B cell (primary cell): ENCODE results near the gene SYNGR3.

Experiments used
- EZH2 ChIP-seq: IDR thresholded peaks from 2 replicates; pipeline ENCODE4 v1.6.1; 2012; ENCODE audit warnings: borderline replicate concordance, low read depth, mild to moderate bottlenecking, moderate library complexity, low read length; ENCODE audit not compliant: insufficient read depth, poor library complexity, severe bottlenecking
- TF ChIP-seq, protein P1 (sequence below): fragments of 200-600 bp; IDR thresholded peaks from one replicate; pipeline ENCODE4 v1.8.0; 2022; ENCODE audit warnings: antibody characterized with exemption, mild to moderate bottlenecking

DNA sequence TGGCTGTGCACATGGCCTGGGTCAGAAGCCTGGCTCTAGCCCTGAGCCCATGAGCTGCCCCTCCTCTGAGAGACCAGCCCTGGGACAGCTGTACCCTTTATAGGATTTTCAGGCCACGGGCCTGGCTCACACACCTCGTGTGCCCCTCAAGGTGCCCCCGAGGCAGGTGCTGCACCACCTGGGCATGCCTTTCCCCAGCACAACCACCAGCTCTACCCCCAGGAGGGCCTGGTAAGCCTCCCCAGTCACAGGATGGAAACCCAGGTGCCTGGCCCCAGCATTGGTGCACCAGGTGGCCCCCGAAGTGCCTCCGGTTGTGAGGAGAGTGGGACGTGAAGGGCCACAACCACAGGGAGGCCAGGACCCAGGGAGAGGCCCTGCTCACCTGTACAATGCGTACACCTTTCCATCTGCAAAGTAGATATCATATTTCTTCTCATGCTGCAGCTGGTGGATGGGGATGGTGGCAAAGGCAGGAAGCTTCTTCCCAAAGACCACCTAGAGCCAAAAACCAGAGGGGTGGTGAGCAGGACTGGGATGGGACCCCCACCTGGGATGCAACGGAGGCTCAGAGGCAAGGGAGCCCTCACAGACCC is 13.6 kb downstream of the SYNGR3 start:
- TF ChIP-seq, protein P1, sequence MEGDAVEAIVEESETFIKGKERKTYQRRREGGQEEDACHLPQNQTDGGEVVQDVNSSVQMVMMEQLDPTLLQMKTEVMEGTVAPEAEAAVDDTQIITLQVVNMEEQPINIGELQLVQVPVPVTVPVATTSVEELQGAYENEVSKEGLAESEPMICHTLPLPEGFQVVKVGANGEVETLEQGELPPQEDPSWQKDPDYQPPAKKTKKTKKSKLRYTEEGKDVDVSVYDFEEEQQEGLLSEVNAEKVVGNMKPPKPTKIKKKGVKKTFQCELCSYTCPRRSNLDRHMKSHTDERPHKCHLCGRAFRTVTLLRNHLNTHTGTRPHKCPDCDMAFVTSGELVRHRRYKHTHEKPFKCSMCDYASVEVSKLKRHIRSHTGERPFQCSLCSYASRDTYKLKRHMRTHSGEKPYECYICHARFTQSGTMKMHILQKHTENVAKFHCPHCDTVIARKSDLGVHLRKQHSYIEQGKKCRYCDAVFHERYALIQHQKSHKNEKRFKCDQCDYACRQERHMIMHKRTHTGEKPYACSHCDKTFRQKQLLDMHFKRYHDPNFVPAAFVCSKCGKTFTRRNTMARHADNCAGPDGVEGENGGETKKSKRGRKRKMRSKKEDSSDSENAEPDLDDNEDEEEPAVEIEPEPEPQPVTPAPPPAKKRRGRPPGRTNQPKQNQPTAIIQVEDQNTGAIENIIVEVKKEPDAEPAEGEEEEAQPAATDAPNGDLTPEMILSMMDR, result no peak
- no peak for TF ChIP-seq EZH2
